Activated CD8-positive, alpha-beta memory T cell treated with anti-CD3 and anti-CD28 coated beads, Interleukin-2, amount 50 U/mL, for 48 hours (primary cell): Measurements from ENCODE around the gene TRAPPC3.

Experiments
- DNase-seq: peaks from one replicate; pipeline ENCODE4 v3.0.0-alpha.2; 2020

The TRAPPC3 gene

DNA sequence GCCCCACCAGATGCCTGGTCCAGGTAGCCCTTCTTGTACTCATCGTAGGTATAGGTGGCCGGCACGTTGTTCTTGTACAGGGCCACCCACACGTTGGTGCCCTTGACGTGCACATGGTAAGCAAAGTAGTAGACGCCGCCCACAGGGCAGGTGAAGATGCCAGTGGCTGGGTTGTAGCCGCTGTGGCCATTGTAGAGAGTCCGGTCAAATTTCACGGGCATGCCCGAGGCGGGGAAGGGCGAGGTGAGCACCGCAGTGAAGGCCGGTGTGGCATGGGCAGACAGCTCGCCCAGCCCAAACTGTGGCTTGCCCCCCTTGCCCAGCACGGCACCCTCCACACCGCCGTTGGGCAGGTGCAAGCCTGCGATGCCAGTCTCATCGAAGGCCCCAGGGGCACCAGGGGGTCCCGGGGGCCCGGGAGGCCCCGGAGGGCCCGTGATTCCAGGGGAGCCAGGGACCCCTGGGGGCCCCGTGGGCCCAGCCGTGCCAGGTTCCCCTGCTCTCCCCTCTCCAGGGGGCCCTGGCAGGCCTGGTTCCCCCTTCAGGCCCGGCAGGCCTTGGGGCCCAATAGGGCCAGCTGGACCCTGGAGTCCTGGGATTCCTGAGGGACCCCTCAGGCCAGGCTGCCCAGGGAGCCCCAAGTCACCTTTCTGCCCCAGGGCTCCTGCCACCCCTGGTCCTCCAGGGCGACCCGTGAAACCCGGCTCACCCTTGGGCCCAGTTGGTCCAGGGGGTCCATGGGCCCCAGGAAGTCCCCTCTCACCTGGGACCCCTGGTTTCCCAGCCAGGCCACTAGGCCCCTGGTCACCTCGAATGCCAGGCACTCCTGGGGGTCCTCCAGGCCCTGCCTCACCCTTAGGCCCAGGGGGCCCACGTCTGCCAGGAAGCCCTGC is 51.3 kb downstream of the TRAPPC3 start:
- DNase-seq: no peak

DNA sequence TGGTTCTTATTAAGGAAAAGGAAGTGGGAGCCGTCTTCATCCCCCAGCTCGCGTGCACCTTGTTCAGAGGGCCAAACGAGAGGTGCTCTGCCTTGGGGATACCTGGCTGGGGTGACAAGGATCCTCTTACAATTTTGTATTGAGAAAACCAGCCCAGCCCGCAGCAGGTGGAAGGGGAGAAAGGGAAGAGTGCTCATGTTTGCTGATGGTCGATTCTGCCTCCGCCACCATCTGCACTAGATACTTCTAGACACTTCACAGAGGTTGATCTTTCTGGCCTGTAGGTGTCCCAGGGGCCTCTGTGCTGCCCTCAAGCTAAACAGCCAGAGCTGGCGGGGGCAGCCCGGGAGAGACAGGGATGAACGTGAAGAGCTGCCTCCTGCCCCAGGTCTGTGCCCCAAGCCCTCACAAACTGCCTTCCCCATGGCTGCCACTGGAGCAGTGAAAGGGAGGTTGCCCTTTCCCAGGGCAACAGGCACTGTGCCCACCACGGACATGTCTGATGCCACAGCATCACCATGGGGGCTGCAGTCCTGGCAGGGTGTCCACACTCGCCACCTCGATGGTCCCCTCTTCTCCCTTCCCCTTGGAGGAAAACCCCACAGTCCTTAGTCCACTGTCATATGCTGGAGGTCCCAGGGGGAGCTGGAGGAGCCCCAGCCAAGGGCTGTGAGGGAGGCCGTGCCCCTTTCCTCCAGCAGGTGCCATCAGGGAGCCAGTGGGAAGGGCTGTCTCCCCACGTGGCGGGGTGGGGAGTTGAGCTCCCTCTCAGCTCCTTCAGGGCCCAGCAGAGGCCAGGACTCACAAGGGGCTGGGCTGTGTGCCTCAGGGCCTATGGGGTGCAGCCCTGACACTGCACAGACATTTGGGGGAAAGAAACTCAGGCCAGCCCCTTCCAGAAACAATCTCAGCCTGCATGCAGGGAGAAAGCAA is 52.5 kb downstream of the TRAPPC3 start:
- no peak for DNase-seq

DNA sequence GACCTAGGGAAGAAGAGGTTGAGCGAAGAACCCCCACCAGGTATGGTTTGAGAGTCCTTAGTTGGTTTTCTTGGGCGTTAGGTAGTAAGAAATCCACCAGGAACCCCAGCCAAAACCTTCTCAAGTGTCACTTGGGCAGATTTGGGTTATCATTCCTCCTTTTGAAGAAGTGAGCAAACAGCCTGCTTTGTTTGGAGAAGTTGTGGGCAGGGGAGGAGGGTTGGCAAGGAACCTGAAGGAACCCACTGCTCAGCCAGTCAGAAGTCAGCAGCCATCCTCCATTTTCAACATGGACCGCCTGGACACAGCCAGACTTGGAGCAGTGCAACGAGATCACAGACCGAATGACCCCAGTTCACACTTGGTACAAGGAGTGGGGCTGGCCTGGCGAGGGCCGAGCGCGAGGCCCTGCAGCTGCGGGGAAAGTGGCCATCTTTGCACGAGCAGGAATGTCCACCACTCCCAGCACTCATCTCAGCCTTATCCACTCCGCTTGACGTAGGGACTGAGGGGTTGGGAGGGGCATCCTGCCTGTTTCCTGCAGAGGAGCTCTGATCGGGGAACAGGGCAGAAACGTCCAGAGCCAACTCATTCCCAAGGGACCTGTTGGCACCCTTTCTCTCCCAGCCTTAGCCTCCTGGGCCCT is 53.4 kb downstream of the TRAPPC3 start:
- no peak for DNase-seq

DNA sequence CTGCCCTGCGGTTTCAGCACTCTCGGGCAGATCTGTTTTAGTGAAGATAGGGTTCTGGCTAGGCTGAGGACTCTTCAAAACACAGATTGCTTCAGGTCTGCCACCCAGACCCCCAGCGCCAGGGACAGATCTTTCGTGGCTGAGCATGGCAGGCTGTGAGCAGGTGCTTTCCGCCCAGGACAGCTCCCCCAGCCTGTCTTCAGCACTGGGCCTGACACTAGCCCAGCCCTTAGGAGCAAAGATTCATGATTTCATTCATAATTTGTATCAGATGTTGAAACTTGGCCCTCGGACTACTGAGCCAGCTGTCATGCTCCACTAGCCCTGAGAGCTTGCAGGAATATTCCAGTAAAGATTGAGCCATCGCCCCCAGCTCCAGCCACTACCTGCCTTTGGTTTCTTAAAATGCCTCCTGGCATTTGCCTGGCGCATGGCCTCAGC is 54.6 kb downstream of the TRAPPC3 start:
- DNase-seq: no peak

DNA sequence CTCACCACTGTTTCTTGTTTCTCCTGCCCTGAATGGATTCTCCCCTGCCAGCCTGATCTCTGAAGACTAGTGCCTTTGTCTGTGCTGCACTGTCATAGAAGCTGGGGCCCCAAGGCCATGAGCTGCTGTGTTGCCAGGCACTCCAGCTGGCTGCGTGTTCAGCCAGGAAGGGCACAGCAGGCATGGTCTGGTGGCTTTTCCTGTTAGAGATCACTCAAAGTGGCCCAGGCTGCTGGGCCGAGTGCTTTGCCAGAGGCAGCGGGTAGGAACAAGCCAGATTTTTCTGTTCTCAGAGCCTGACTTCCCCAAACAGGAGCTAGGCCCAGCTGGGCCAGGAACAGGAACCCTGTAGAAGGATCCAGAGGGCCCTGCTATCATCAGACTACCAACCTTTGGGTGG is 55.4 kb downstream of the TRAPPC3 start:
- DNase-seq: no peak

DNA sequence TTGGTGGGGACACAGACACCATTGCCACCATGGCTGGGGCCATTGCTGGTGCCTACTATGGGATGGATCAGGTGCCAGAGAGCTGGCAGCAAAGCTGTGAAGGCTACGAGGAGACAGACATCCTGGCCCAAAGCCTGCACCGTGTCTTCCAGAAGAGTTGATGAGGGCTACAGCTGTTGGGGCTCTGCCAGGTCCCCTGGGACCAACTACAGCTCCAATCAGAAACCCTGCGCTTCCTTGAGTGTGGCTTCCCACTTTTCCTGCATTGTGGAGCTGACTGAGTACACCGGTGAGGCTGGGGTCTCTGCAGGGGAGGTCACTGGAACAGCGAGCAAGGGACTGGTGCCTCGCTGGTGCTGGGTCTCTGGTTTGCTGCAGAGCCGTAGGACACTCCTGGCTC is 56.1 kb downstream of the TRAPPC3 start:
- no peak for DNase-seq

DNA sequence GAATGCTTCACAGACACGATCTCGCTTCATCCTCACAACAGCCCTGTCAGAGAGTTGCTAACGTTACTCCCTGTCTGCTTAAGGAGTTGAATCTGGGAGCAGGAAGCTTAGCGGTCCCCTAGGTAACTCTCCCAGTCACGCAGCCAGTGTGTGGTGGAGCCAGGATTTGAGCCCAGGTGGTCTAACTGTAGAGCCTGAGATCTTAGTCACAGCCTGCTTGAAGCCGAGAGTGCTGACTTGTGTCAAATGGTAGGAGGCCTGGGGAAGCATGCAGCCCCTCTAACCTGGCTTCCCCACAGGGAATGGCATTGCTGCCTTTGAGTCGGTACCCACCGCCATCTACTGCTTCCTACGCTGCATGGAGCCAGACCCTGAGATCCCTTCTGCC is 56.5 kb downstream of the TRAPPC3 start:
- DNase-seq: no peak

DNA sequence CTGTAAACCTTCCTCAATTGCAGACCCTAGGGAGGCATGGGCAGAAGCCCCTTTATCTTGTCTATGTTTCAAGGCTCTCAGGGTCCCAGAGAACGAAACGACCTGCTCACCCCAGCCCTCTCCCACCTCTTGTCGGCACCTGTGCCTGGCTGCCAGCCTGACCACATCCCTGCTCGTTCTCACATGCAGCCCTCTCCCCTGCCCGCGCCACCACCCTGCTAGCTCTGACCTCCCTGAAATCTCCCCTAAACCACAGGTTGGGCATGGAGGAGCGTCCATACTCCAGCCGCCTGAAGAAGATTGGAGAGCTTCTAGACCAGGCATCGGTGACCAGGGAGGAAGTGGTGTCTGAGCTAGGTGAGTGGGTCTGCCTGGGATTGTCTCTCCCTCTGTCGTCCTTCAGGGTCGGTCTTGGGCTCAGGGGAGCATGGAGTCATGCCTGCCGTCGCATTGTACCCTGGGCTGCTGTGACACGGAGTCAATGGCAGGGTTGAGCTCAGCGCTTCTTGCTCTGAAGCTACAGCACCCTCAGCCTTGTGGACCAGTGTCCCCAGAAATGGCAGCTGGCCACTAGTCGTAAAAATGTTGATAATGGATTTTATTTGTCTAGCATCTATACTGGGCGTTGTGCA is 57.0 kb downstream of the TRAPPC3 start:
- DNase-seq: peak; percentile 45

DNA sequence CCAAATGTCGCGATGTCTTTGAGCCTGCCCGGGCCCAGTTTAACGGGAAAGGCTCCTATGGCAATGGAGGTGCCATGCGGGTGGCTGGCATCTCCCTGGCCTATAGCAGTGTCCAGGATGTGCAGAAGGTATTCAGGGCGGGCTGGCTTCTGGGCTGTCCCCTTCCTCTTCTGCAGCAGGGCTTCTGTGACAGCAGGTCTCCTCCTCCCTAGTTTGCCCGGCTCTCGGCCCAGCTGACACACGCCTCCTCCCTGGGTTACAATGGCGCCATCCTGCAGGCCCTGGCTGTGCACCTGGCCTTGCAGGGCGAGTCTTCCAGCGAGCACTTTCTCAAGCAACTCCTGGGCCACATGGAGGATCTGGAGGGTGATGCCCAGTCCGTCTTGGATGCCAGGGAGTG is 57.6 kb downstream of the TRAPPC3 start:
- peak; percentile 42 for DNase-seq

DNA sequence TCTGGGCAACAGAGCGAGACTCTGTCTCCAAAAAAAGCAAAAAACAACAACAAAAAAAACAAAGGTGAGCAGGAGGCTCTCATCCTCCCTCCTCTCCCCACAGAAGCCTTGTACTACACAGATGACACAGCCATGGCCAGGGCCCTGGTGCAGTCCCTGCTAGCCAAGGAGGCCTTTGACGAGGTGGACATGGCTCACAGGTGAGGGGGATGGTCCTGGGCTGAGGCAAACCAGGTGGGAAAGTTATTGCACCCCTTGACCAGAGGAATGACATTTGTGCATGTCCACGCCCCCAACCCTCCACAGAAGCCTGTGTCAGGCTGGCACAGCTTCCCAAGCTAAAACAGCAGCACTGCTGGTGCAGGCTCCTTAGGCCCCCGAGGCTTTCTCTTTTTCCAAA is 58.1 kb downstream of the TRAPPC3 start:
- peak; percentile 48 for DNase-seq

DNA sequence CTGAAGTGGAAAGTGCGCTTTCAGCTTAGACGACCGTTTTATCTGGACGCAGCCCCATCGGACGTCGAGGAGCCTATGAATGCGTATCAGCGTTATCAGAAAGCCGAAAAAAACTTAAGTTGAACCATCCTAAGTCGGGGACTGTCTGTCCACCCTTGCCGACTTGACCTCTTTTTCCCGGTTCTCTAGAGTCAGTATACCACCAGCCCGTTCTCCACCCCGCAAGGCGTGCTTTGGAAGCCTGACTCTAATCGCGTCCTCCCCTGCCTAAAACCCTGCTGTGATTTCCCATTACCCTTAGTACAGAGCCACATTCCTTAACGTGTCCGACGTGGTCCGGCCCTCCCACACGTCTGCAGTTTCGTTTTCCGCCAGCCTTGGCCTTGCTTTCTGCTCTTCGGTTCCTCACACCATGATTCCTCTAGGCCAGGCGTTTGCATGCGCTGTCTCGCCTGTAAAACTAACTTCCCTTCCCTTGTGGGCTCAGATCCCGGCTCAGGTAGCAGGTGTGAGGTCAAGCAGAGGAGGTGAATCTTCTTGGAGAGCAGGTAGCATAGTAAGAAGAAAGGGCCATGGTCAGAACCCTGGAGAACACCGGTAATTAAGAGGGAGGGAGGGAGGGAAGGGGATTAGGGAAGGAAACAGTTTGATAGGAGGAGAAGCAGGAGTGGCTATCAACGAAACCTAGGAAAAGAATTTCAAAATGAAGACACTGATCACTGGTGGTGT is 59.7 kb downstream of the TRAPPC3 start:
- DNase-seq: peak; percentile 56

DNA sequence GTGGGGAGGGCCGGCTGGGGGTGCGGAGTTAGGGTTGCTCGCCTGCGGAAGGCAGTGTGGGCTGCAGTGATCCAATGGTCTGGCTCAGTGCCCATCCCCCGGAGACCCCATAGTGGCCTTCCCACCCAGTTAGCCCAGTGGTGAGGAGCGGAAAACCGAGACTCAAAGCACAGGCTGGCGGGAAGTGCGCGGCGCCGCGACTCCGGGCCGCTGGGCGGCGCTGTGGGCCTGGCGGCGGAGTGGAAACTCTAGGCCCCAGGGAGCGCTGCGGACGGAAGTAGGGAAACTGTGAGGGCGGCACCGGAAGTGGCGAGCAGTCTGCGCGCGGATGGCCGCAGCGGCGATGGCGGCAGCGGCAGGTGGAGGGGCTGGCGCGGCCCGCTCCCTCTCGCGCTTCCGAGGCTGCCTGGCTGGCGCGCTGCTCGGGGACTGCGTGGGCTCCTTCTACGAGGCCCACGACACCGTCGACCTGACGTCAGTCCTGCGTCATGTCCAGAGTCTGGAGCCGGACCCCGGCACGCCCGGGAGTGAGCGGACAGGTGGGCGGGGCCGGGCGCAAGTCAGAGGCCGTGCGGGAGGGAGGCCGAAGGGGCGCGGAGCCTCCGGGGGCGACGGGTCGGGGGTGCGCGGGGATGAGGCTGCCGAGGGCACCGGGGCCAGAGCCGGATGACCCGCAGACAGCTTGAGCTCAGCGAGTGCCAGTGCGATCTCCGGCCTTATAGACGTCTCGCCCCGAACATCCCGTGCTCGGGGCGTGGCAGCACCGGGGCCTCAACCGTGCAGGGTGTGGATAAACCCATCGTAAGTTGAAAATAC is 60.5 kb downstream of the TRAPPC3 start, which contains the start of gene ADPRS:
ADPRS (plus strand) TSS at position 316 of the 816 bp plus-strand sequence; CDS start at position 329, 13 bp downstream.
- peak; percentile 98 for DNase-seq

DNA sequence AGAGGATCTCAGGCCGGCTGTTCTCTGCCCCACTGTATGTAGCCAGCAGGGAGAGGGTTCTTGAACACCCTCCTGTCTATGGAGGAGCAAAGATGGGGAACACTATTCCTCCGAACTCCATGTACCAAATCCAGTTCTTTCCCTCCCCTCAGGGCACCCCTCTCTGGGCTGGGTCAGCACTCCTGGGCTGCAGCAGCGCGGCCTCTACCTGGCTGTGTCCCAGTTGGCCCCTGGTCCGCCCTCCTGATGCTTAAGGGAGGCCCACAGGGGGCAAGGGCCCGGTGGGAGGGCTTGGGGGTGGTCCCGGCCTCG is 61.1 kb downstream of the TRAPPC3 start:
- no peak for DNase-seq

DNA sequence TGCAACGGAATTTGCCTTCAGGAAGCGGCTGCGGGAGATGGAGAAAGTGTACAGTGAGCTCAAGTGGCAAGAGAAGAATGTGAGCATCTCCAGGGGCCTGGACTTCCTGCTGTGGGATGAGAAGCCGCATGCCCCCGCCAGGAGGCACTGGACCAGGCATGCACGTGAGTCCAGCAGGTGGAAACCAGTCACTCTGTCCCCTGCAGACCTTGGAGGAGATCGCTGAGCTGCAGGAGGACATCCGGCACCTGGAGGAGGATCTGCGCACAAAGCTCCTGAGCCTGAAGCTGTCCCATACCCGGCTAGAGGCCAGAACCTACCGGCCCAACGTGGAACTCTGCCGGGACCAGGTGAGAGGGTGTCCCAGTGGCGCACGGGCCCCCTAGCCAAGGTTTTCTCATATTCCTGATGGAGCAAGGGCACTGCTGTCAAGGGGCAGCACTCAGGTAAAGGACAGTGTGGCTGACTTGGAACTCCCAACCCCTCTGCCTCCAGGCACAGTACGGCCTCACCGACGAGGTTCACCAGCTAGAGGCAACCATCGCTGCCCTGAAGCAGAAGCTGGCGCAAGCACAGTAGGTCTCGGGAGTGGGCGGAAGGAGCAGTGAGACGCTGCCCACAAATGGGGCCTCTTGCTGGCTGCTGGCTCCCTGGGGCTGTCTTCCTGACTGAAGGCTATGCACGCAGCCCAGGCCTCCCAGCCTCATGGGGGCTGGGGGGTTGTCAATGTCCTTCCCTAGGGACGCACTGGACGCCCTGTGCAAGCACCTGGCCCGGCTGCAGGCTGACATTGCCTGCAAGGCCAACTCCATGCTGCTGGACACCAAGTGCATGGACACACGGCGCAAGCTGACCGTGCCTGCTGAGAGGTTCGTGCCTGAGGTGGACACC is 61.8 kb downstream of the TRAPPC3 start:
- peak; percentile 54 for DNase-seq
